ENCODE data around the gene VPS54. TPM values are rescaled to one million over a fixed set of nuclear protein-coding genes. Genes with fewer than 3 reads are reported as not detected.

VPS54 gene
- total RNA-seq, 1 donor from 2014 or later: 44.3 TPM

GRCh38 chr2:63853527-63854310 is 165.5 kb downstream of the VPS54 start:
- peaks cover 100% of the 10 kb centered on the region for H3K79me2 ChIP-seq (ENCODE audit: low read depth)
- peaks cover 10% of the 10 kb centered on the region for H3K36me3 ChIP-seq
- no peak overlapping the region for H3K27ac Mint-ChIP-seq
- peaks cover 14% of the 10 kb centered on the region for H4K20me1 ChIP-seq (ENCODE audit: low read depth)
- peaks cover 2% of the 10 kb centered on the region for H3K27me3 Mint-ChIP-seq (ENCODE audit: insufficient read depth, low read depth)
- H3K27ac ChIP-seq: peak overlapping the region; percentile 26
- H3K4me1 ChIP-seq: peaks cover 56% of the 10 kb centered on the region
- peaks cover 14% of the 10 kb centered on the region for H3F3A ChIP-seq (ENCODE audit: low read depth)
- H3K9me3 Mint-ChIP-seq: no peaks in the 10 kb centered on the region
- peaks cover 28% of the 10 kb centered on the region for H3K4me1 Mint-ChIP-seq
- H2AFZ ChIP-seq (replicated peaks): no peak overlapping the region
- H3K9me3 ChIP-seq (ENCODE audit: low read depth): no peaks in the 10 kb centered on the region
- H3K36me3 Mint-ChIP-seq: peaks cover 14% of the 10 kb centered on the region
- H3K4me3 ChIP-seq: no peak overlapping the region
- DNase-seq (ENCODE audit: low spot score): no peak
- no peak overlapping the region for H3K4me2 ChIP-seq
- no peak overlapping the region for H3K4me3 Mint-ChIP-seq
- peak overlapping the region; percentile 0 for H3K9ac ChIP-seq
- no peaks in the 10 kb centered on the region for H3K27me3 ChIP-seq
- TF ChIP-seq EZH2 (IDR thresholded peaks at IDR 0.05) (no peak), EZH2phosphoT487 (IDR thresholded peaks at IDR 0.05) (no peak)

- no peak for DNase-seq (ENCODE audit: low spot score)
- Histone ChIP-seq H4K20me1 (ENCODE audit: low read depth) (peaks cover 14% of the 10 kb centered on the region), H3K27ac (peak overlapping the region; percentile 13), H3K36me3 (no peaks in the 10 kb centered on the region), H3K9me3 (ENCODE audit: low read depth) (no peaks in the 10 kb centered on the region), H3K27me3 (no peaks in the 10 kb centered on the region), H3K9ac (no peak overlapping the region), H3K79me2 (ENCODE audit: low read depth) (peaks cover 100% of the 10 kb centered on the region), H3K4me3 (no peak overlapping the region), H2AFZ (replicated peaks) (no peak overlapping the region), H3K4me2 (no peak overlapping the region), H3F3A (ENCODE audit: low read depth) (peaks cover 23% of the 10 kb centered on the region), H3K4me1 (peaks cover 60% of the 10 kb centered on the region)
- Mint-ChIP-seq H3K9me3 (peaks cover 6% of the 10 kb centered on the region), H3K27ac (no peak overlapping the region), H3K4me3 (no peak overlapping the region), H3K27me3 (ENCODE audit: insufficient read depth, low read depth) (peaks cover 2% of the 10 kb centered on the region), H3K36me3 (peaks cover 11% of the 10 kb centered on the region), H3K4me1 (peaks cover 29% of the 10 kb centered on the region)
- TF ChIP-seq CTCF (IDR thresholded peaks at IDR 0.05) (no peak), EZH2phosphoT487 (IDR thresholded peaks at IDR 0.05) (no peak)
These were observed 167.4 kb downstream of the VPS54 start for GRCh38 chr2:63851691-63852311.

GRCh38 chr2:63850649-63851048 is 168.6 kb downstream of the VPS54 start:
- Histone ChIP-seq H3K9me3 (ENCODE audit: low read depth) (no peaks in the 10 kb centered on the region), H3K36me3 (no peaks in the 10 kb centered on the region), H3K27me3 (no peaks in the 10 kb centered on the region), H3K9ac (no peak overlapping the region), H3K79me2 (ENCODE audit: low read depth) (peaks cover 100% of the 10 kb centered on the region), H3F3A (ENCODE audit: low read depth) (peaks cover 23% of the 10 kb centered on the region), H4K20me1 (ENCODE audit: low read depth) (peaks cover 14% of the 10 kb centered on the region), H3K27ac (no peak overlapping the region), H3K4me3 (no peak overlapping the region), H3K4me1 (peaks cover 71% of the 10 kb centered on the region), H3K4me2 (no peak overlapping the region), H2AFZ (replicated peaks) (no peak overlapping the region)
- H3K27ac Mint-ChIP-seq: no peak overlapping the region
- peaks cover 29% of the 10 kb centered on the region for H3K4me1 Mint-ChIP-seq
- H3K9me3 Mint-ChIP-seq: peaks cover 9% of the 10 kb centered on the region
- no peak for TF ChIP-seq EZH2phosphoT487 (IDR thresholded peaks at IDR 0.05)
- no peak for TF ChIP-seq EZH2 (IDR thresholded peaks at IDR 0.05)
- TF ChIP-seq CTCF (IDR thresholded peaks at IDR 0.05): no peak
- H3K36me3 Mint-ChIP-seq: peaks cover 10% of the 10 kb centered on the region
- peaks cover 2% of the 10 kb centered on the region for H3K27me3 Mint-ChIP-seq (ENCODE audit: insufficient read depth, low read depth)
- no peak for DNase-seq (ENCODE audit: low spot score)
- no peak overlapping the region for H3K4me3 Mint-ChIP-seq

GRCh38 chr2:63850204-63850571 is 169.0 kb downstream of the VPS54 start:
- TF ChIP-seq EZH2 (IDR thresholded peaks at IDR 0.05): no peak
- no peak for TF ChIP-seq EZH2phosphoT487 (IDR thresholded peaks at IDR 0.05)
- no peak for TF ChIP-seq CTCF (IDR thresholded peaks at IDR 0.05)
- H3F3A ChIP-seq (ENCODE audit: low read depth): peaks cover 23% of the 10 kb centered on the region
- H2AFZ ChIP-seq (replicated peaks): no peak overlapping the region
- H3K4me1 ChIP-seq: peaks cover 74% of the 10 kb centered on the region
- H3K4me2 ChIP-seq: peak overlapping the region; percentile 76
- H3K36me3 ChIP-seq: no peaks in the 10 kb centered on the region
- no peaks in the 10 kb centered on the region for H3K9me3 ChIP-seq (ENCODE audit: low read depth)
- peak overlapping the region; percentile 31 for H3K4me3 ChIP-seq
- H4K20me1 ChIP-seq (ENCODE audit: low read depth): peaks cover 14% of the 10 kb centered on the region
- H3K9ac ChIP-seq: no peak overlapping the region
- H3K27me3 ChIP-seq: no peaks in the 10 kb centered on the region
- Mint-ChIP-seq H3K27ac (no peak overlapping the region), H3K27me3 (ENCODE audit: insufficient read depth, low read depth) (peaks cover 2% of the 10 kb centered on the region), H3K9me3 (peaks cover 9% of the 10 kb centered on the region), H3K36me3 (peaks cover 13% of the 10 kb centered on the region), H3K4me3 (no peak overlapping the region), H3K4me1 (peaks cover 29% of the 10 kb centered on the region)
- peaks cover 100% of the 10 kb centered on the region for H3K79me2 ChIP-seq (ENCODE audit: low read depth)
- H3K27ac ChIP-seq: peak overlapping the region; percentile 91
- DNase-seq (ENCODE audit: low spot score): no peak
